Measurements from ENCODE around the gene SEMA4D. TPM values are rescaled to one million over a fixed set of nuclear protein-coding genes. Genes with fewer than 3 reads are reported as not detected.
A peak's percentile ranks its signal among the peaks of the same experiment; 100 is the strongest.

SEMA4D gene
- total RNA-seq, 2 experiments from 2014 or later = 159 to 161 TPM

- ChIA-PET POLR2A (no interaction called here), CTCF (interaction anchor here (0.6 to 2.4 kb wide), 3 partner anchors 12 to 142 kb away, joined by 3 to 14 read pairs (median 3); no protein-coding TSS in a partner anchor)
- DNase-seq = no peak
- Mint-ChIP-seq H3K27me3 (no peaks in the 10 kb centered on the region), H3K9me3 (peaks cover 15% of the 10 kb centered on the region), H3K4me3 (no peak overlapping the region), H3K27ac (peak overlapping the region; percentile 74), H3K36me3 (peaks cover 62% of the 10 kb centered on the region), H3K4me1 (ENCODE audit: low read depth) (peaks cover 64% of the 10 kb centered on the region)
- intact Hi-C loops (cut with micrococcal nuclease) = no loop called here
Measured at GRCh38 chr9:89407070-89407469, 90.8 kb downstream of the SEMA4D start.

GRCh38 chr9:89405826-89406225 lies 92.1 kb downstream of the SEMA4D start:
- intact Hi-C loops (cut with micrococcal nuclease) = no loop called here
- ChIA-PET CTCF (interaction anchor here (1.3 to 2.4 kb wide), 2 partner anchors 76 to 143 kb away, joined by 3 to 14 read pairs; no protein-coding TSS in a partner anchor), POLR2A (no interaction called here)
- Mint-ChIP-seq H3K27ac (peak overlapping the region; percentile 74), H3K9me3 (peaks cover 6% of the 10 kb centered on the region), H3K4me1 (ENCODE audit: low read depth) (peaks cover 52% of the 10 kb centered on the region), H3K4me3 (no peak overlapping the region), H3K36me3 (peaks cover 62% of the 10 kb centered on the region), H3K27me3 (no peaks in the 10 kb centered on the region)
- DNase-seq = no peak

- Mint-ChIP-seq H3K4me3 (no peak overlapping the region), H3K27ac (peak overlapping the region; percentile 59), H3K4me1 (ENCODE audit: low read depth) (peaks cover 38% of the 10 kb centered on the region), H3K36me3 (peaks cover 59% of the 10 kb centered on the region), H3K27me3 (no peaks in the 10 kb centered on the region), H3K9me3 (peaks cover 5% of the 10 kb centered on the region)
- ChIA-PET POLR2A (no interaction called here), CTCF (interaction anchor here (0.9 kb wide), 1 partner anchor 25 kb away, joined by 3 read pairs; no protein-coding TSS in a partner anchor)
- no peak for DNase-seq
- intact Hi-C loops (cut with micrococcal nuclease) = no loop called here
Measured at GRCh38 chr9:89404074-89404473, 93.8 kb downstream of the SEMA4D start.

GRCh38 chr9:89402695-89403427 lies 95.1 kb downstream of the SEMA4D start:
- ChIA-PET POLR2A (no interaction called here), CTCF (interaction anchor here (2.2 kb wide), 2 partner anchors 8 to 146 kb away, joined by 7 to 9 read pairs; no protein-coding TSS in a partner anchor)
- no peak for DNase-seq
- peaks cover 28% of the 10 kb centered on the region for H3K4me1 Mint-ChIP-seq (ENCODE audit: low read depth)
- H3K36me3 Mint-ChIP-seq = peaks cover 60% of the 10 kb centered on the region
- peaks cover 5% of the 10 kb centered on the region for H3K9me3 Mint-ChIP-seq
- H3K4me3 Mint-ChIP-seq = no peak overlapping the region
- intact Hi-C loops (cut with micrococcal nuclease) = no loop called here
- peak overlapping the region; percentile 34 for H3K27ac Mint-ChIP-seq
- H3K27me3 Mint-ChIP-seq = no peaks in the 10 kb centered on the region

- Mint-ChIP-seq H3K27me3 (no peaks in the 10 kb centered on the region), H3K36me3 (peaks cover 67% of the 10 kb centered on the region), H3K4me3 (no peak overlapping the region), H3K27ac (peak overlapping the region; percentile 49), H3K4me1 (ENCODE audit: low read depth) (peaks cover 6% of the 10 kb centered on the region), H3K9me3 (no peaks in the 10 kb centered on the region)
- no peak for DNase-seq
- POLR2A ChIA-PET = no interaction called here
- intact Hi-C loops (cut with micrococcal nuclease) = no loop called here
- CTCF ChIA-PET = interaction anchor here (2.2 kb wide), 2 partner anchors 10 to 149 kb away, joined by 7 to 9 read pairs; no protein-coding TSS in a partner anchor
Measured at GRCh38 chr9:89400403-89401116, 97.4 kb downstream of the SEMA4D start.

GRCh38 chr9:89398621-89399020 lies 99.3 kb downstream of the SEMA4D start:
- no peaks in the 10 kb centered on the region for H3K9me3 Mint-ChIP-seq
- ChIA-PET CTCF (no interaction called here), POLR2A (no interaction called here)
- H3K4me1 Mint-ChIP-seq (ENCODE audit: low read depth) = peaks cover 4% of the 10 kb centered on the region
- H3K4me3 Mint-ChIP-seq = no peak overlapping the region
- no peaks in the 10 kb centered on the region for H3K27me3 Mint-ChIP-seq
- intact Hi-C loops (cut with micrococcal nuclease) = no loop called here
- peaks cover 67% of the 10 kb centered on the region for H3K36me3 Mint-ChIP-seq
- DNase-seq = no peak
- no peak overlapping the region for H3K27ac Mint-ChIP-seq

GRCh38 chr9:89397471-89397870 lies 100.4 kb downstream of the SEMA4D start:
- peaks cover 4% of the 10 kb centered on the region for H3K4me1 Mint-ChIP-seq (ENCODE audit: low read depth)
- H3K4me3 Mint-ChIP-seq = no peak overlapping the region
- DNase-seq = no peak
- H3K27me3 Mint-ChIP-seq = no peaks in the 10 kb centered on the region
- peak overlapping the region; percentile 67 for H3K27ac Mint-ChIP-seq
- intact Hi-C loops (cut with micrococcal nuclease) = no loop called here
- peaks cover 74% of the 10 kb centered on the region for H3K36me3 Mint-ChIP-seq
- ChIA-PET CTCF (no interaction called here), POLR2A (no interaction called here)
- no peaks in the 10 kb centered on the region for H3K9me3 Mint-ChIP-seq

GRCh38 chr9:89395931-89396710 lies 101.8 kb downstream of the SEMA4D start:
- POLR2A ChIA-PET = no interaction called here
- no peaks in the 10 kb centered on the region for H3K27me3 Mint-ChIP-seq
- no peak overlapping the region for H3K27ac Mint-ChIP-seq
- no peak overlapping the region for H3K4me3 Mint-ChIP-seq
- no peaks in the 10 kb centered on the region for H3K9me3 Mint-ChIP-seq
- peaks cover 72% of the 10 kb centered on the region for H3K36me3 Mint-ChIP-seq
- no peak for DNase-seq
- H3K4me1 Mint-ChIP-seq (ENCODE audit: low read depth) = peaks cover 4% of the 10 kb centered on the region
- CTCF ChIA-PET = no interaction called here
- intact Hi-C loops (cut with micrococcal nuclease) = no loop called here

GRCh38 chr9:89394412-89394811 lies 103.5 kb downstream of the SEMA4D start:
- H3K27ac Mint-ChIP-seq = no peak overlapping the region
- intact Hi-C loops (cut with micrococcal nuclease) = no loop called here
- POLR2A ChIA-PET = no interaction called here
- peaks cover 79% of the 10 kb centered on the region for H3K36me3 Mint-ChIP-seq
- no peaks in the 10 kb centered on the region for H3K4me1 Mint-ChIP-seq (ENCODE audit: low read depth)
- H3K27me3 Mint-ChIP-seq = no peaks in the 10 kb centered on the region
- no peaks in the 10 kb centered on the region for H3K9me3 Mint-ChIP-seq
- DNase-seq = no peak
- no peak overlapping the region for H3K4me3 Mint-ChIP-seq
- CTCF ChIA-PET = no interaction called here

- no peak overlapping the region for H3K4me3 Mint-ChIP-seq
- no peak overlapping the region for H3K27ac Mint-ChIP-seq
- intact Hi-C loops (cut with micrococcal nuclease) = no loop called here
- no peaks in the 10 kb centered on the region for H3K27me3 Mint-ChIP-seq
- no peaks in the 10 kb centered on the region for H3K4me1 Mint-ChIP-seq (ENCODE audit: low read depth)
- POLR2A ChIA-PET = no interaction called here
- no peak for DNase-seq
- H3K36me3 Mint-ChIP-seq = peaks cover 73% of the 10 kb centered on the region
- H3K9me3 Mint-ChIP-seq = no peaks in the 10 kb centered on the region
- CTCF ChIA-PET = interaction anchor here (1.4 kb wide), 1 partner anchor 158 kb away, joined by 5 read pairs; no protein-coding TSS in a partner anchor
Measured at GRCh38 chr9:89391585-89391984, 106.3 kb downstream of the SEMA4D start.

GRCh38 chr9:89390578-89391116 lies 107.3 kb downstream of the SEMA4D start:
- Mint-ChIP-seq H3K27ac (peak overlapping the region; percentile 8), H3K4me1 (ENCODE audit: low read depth) (no peaks in the 10 kb centered on the region), H3K4me3 (no peak overlapping the region), H3K9me3 (no peaks in the 10 kb centered on the region), H3K27me3 (no peaks in the 10 kb centered on the region), H3K36me3 (peaks cover 75% of the 10 kb centered on the region)
- no peak for DNase-seq
- intact Hi-C loops (cut with micrococcal nuclease) = no loop called here
- POLR2A ChIA-PET = no interaction called here
- CTCF ChIA-PET = interaction anchor here (1.4 kb wide), 1 partner anchor 159 kb away, joined by 5 read pairs; no protein-coding TSS in a partner anchor

All from activated CD4-positive, alpha-beta memory T cell treated with anti-CD3 and anti-CD28 coated beads for 36 hours (primary cell).